OCI-LY7 (cell line): ENCODE measurements around the gene UBE2J2. TPM values are rescaled to one million over a fixed set of nuclear protein-coding genes. Genes with fewer than 3 reads are reported as not detected.

Experiments
- BruUV-seq: library from RNA; stranded (reverse); fragments of 400-500 nt; replicated peaks from 2 replicates; lab custom pipeline; 2021; lab: Mats Ljungman, UMichigan
- CTCF ChIA-PET: fragments of 300-600 bp; sonication (Branson Sonifier 250); formaldehyde crosslinking; loops from one replicate; lab custom pipeline; 2022; ENCODE audit warnings: antibody characterized with exemption; ENCODE audit not compliant: unreplicated experiment; lab: Charles Lee
- POLR2A ChIA-PET: fragments of 300-600 bp; sonication (Branson Sonifier 250); formaldehyde crosslinking; loops from one replicate; lab custom pipeline; 2022; ENCODE audit warnings: antibody characterized with exemption; lab: Charles Lee
- DNase-seq: peaks from one replicate; pipeline ENCODE4 v3.0.0-alpha.2; 2015; ENCODE audit warnings: low spot score
- H2AFZ ChIP-seq: fragments of 200-600 bp; sonication (generic), shearing (Covaris generic); 2 replicates; pipeline ENCODE4 v1.6.1; 2014; ENCODE audit warnings: mild to moderate bottlenecking, antibody characterized with exemption, low read length, moderate library complexity
- H3K27ac ChIP-seq: fragments of 200-600 bp; sonication (generic); 2 replicates; pipeline ENCODE4 v1.5.1; 2014; ENCODE audit warnings: mixed run types, low read depth, mild to moderate bottlenecking, moderate library complexity, low read length, inconsistent platforms; ENCODE audit not compliant: poor library complexity, severe bottlenecking
- H3K36me3 ChIP-seq: fragments of 200-600 bp; sonication (generic); 2 replicates; pipeline ENCODE4 v1.6.1; 2014; ENCODE audit warnings: mild to moderate bottlenecking, antibody characterized with exemption, low read length, moderate library complexity, mixed read lengths; ENCODE audit not compliant: insufficient read depth
- H3K4me1 ChIP-seq: fragments of 200-600 bp; sonication (generic); 2 replicates; pipeline ENCODE4 v1.5.1; 2014; ENCODE audit warnings: mild to moderate bottlenecking, low read length; ENCODE audit not compliant: insufficient read depth, poor library complexity, severe bottlenecking
- H3K4me2 ChIP-seq: fragments of 200-600 bp; sonication (generic); 2 replicates; pipeline ENCODE4 v1.6.1; 2014; ENCODE audit warnings: mild to moderate bottlenecking, low read length
- H3K4me3 ChIP-seq: fragments of 200-600 bp; sonication (generic); 2 replicates; pipeline ENCODE4 v1.5.1; 2014; ENCODE audit warnings: mild to moderate bottlenecking, low read depth, low read length; ENCODE audit not compliant: poor library complexity, severe bottlenecking
- H3K79me2 ChIP-seq: fragments of 200-600 bp; sonication (generic); 2 replicates; pipeline ENCODE4 v1.6.1; 2016; ENCODE audit warnings: low read depth, mild to moderate bottlenecking, low read length, moderate library complexity, mixed read lengths; ENCODE audit not compliant: insufficient read depth
- H3K9me2 ChIP-seq: fragments of 200-600 bp; sonication (generic); 2 replicates; pipeline ENCODE4 v1.6.1; 2016; ENCODE audit warnings: mild to moderate bottlenecking, low read length, mixed read lengths; ENCODE audit not compliant: insufficient read depth
- H3K9me3 ChIP-seq: fragments of 200-600 bp; sonication (generic); 2 replicates; pipeline ENCODE4 v1.6.1; 2014; ENCODE audit warnings: mild to moderate bottlenecking, mixed run types, low read length, mixed read lengths
- H4K20me1 ChIP-seq: fragments of 200-600 bp; sonication (generic); 2 replicates; pipeline ENCODE4 v1.6.1; 2014; ENCODE audit warnings: mild to moderate bottlenecking, antibody characterized with exemption, low read length, moderate library complexity, mixed read lengths; ENCODE audit not compliant: insufficient read depth
- CTCF ChIP-seq: fragments of 200-600 bp; sonication (generic); conservative IDR thresholded peaks from 2 replicates; pipeline ENCODE4 v1.5.1; 2014; ENCODE audit warnings: mild to moderate bottlenecking, antibody characterized with exemption, low read length, moderate library complexity, mixed read lengths
- EZH2phosphoT487 ChIP-seq: fragments of 200-600 bp; sonication (generic); IDR thresholded peaks from 2 replicates; pipeline ENCODE4 v1.6.1; 2018; ENCODE audit warnings: low read depth, borderline replicate concordance, mild to moderate bottlenecking, mixed run types, antibody characterized with exemption, low read length, moderate library complexity, mixed read lengths
- intact Hi-C: fragments of 100-400 bp; cut with micrococcal nuclease; formaldehyde crosslinking; loops from one replicate; pipeline ENCODE4 v1.10.0; 2022; ENCODE audit not compliant: unreplicated experiment
- total RNA-seq, 2 experiments: library from RNA; depleted of rRNA in 1 of 2; stranded (reverse); fragments of >200 nt in 1 of 2; shearing (Covaris generic) in 1 of 2; gene quantifications; 2 replicates each; pipeline ENCODE4 v1.2.3, GENCODE V29; 2014 to 2022

Gene UBE2J2
- total RNA-seq, 2 experiments from 2014 or later: 69.2 to 88.7 TPM

GRCh38 chr1:1236945-1237873 is 36.4 kb downstream of the UBE2J2 start:
- H3K4me2 ChIP-seq: no peak overlapping the region

GRCh38 chr1:1236176-1236763 is 37.4 kb downstream of the UBE2J2 start:
- Histone ChIP-seq H2AFZ (no peak overlapping the region), H3K9me3 (no peaks in the 10 kb centered on the region), H3K4me2 (no peak overlapping the region), H3K4me1 (peaks cover 15% of the 10 kb centered on the region), H3K4me3 (no peak overlapping the region), H3K27ac (no peak overlapping the region), H3K36me3 (no peaks in the 10 kb centered on the region), H4K20me1 (no peaks in the 10 kb centered on the region), H3K79me2 (peaks cover 25% of the 10 kb centered on the region), H3K9me2 (no peaks in the 10 kb centered on the region)
- TF ChIP-seq EZH2phosphoT487 (no peak), CTCF (no peak)
- CTCF ChIA-PET: no interaction called here
- no TSS peak for BruUV-seq
- POLR2A ChIA-PET: no interaction called here
- intact Hi-C loops: loop anchor here (10.0 kb wide), 1 partner anchor 201 kb away; no protein-coding TSS in a partner anchor
- DNase-seq: no peak

More at GRCh38 chr1:1236945-1237873, 36.4 kb downstream of the UBE2J2 start:
- Histone ChIP-seq H2AFZ (no peak overlapping the region), H3K4me3 (no peak overlapping the region), H3K4me1 (peaks cover 15% of the 10 kb centered on the region), H3K9me2 (no peaks in the 10 kb centered on the region), H3K36me3 (no peaks in the 10 kb centered on the region), H3K79me2 (peaks cover 23% of the 10 kb centered on the region), H3K27ac (no peak overlapping the region), H4K20me1 (no peaks in the 10 kb centered on the region), H3K9me3 (no peaks in the 10 kb centered on the region)
- TF ChIP-seq CTCF (no peak), EZH2phosphoT487 (no peak)
- CTCF ChIA-PET: no interaction called here
- no TSS peak for BruUV-seq
- intact Hi-C loops: loop anchor here (10.0 kb wide), 1 partner anchor 202 kb away; no protein-coding TSS in a partner anchor
- DNase-seq: no peak
- POLR2A ChIA-PET: interaction anchor here (0.7 kb wide), 1 partner anchor 117 kb away, joined by 3 read pairs; no protein-coding TSS in a partner anchor
